ENCODE data around the gene GALNT12.

The GALNT12 gene

GRCh38 chr9:98867429-98868168, 60.1 kb downstream of the GALNT12 start:
- Histone ChIP-seq H3K9ac (ENCODE audit: low read depth, low read length) (no peak overlapping the region), H3K36me3 (ENCODE audit: insufficient read depth, low read length) (no peaks in the 10 kb centered on the region), H3K4me1 (ENCODE audit: control insufficient read depth, insufficient read depth, low read length) (peaks cover 20% of the 10 kb centered on the region), H3K4me3 (ENCODE audit: low read length) (no peak overlapping the region), H3K4me2 (ENCODE audit: low read length) (no peak overlapping the region), H3K27me3 (ENCODE audit: control insufficient read depth, insufficient read depth, low read length) (peaks cover 51% of the 10 kb centered on the region), H3K9me3 (replicated peaks; ENCODE audit: low read length) (no peaks in the 10 kb centered on the region)

- Histone ChIP-seq H3K9ac (ENCODE audit: low read depth, low read length) (no peak overlapping the region), H3K36me3 (ENCODE audit: insufficient read depth, low read length) (no peaks in the 10 kb centered on the region), H3K4me2 (ENCODE audit: low read length) (no peak overlapping the region), H3K9me3 (replicated peaks; ENCODE audit: low read length) (no peaks in the 10 kb centered on the region), H3K4me1 (ENCODE audit: control insufficient read depth, insufficient read depth, low read length) (peaks cover 17% of the 10 kb centered on the region), H3K4me3 (ENCODE audit: low read length) (no peak overlapping the region), H3K27me3 (ENCODE audit: control insufficient read depth, insufficient read depth, low read length) (peaks cover 46% of the 10 kb centered on the region)
These were observed 61.7 kb downstream of the GALNT12 start for GRCh38 chr9:98869078-98869745.

GRCh38 chr9:98869866-98870265, 62.4 kb downstream of the GALNT12 start:
- Histone ChIP-seq H3K4me1 (ENCODE audit: control insufficient read depth, insufficient read depth, low read length) (peaks cover 19% of the 10 kb centered on the region), H3K36me3 (ENCODE audit: insufficient read depth, low read length) (no peaks in the 10 kb centered on the region), H3K9ac (ENCODE audit: low read depth, low read length) (no peak overlapping the region), H3K4me3 (ENCODE audit: low read length) (no peak overlapping the region), H3K4me2 (ENCODE audit: low read length) (no peak overlapping the region), H3K9me3 (replicated peaks; ENCODE audit: low read length) (no peaks in the 10 kb centered on the region), H3K27me3 (ENCODE audit: control insufficient read depth, insufficient read depth, low read length) (peaks cover 39% of the 10 kb centered on the region)

GRCh38 chr9:98870782-98871557, 63.5 kb downstream of the GALNT12 start:
- H3K36me3 ChIP-seq (ENCODE audit: insufficient read depth, low read length), result no peaks in the 10 kb centered on the region
- H3K4me3 ChIP-seq (ENCODE audit: low read length), result no peak overlapping the region
- no peak overlapping the region for H3K4me2 ChIP-seq (ENCODE audit: low read length)
- peaks cover 30% of the 10 kb centered on the region for H3K27me3 ChIP-seq (ENCODE audit: control insufficient read depth, insufficient read depth, low read length)
- no peak overlapping the region for H3K9ac ChIP-seq (ENCODE audit: low read depth, low read length)
- H3K4me1 ChIP-seq (ENCODE audit: control insufficient read depth, insufficient read depth, low read length), result peaks cover 19% of the 10 kb centered on the region
- no peaks in the 10 kb centered on the region for H3K9me3 ChIP-seq (replicated peaks; ENCODE audit: low read length)

- no peaks in the 10 kb centered on the region for H3K9me3 ChIP-seq (replicated peaks; ENCODE audit: low read length)
- H3K4me3 ChIP-seq (ENCODE audit: low read length), result no peak overlapping the region
- no peak overlapping the region for H3K9ac ChIP-seq (ENCODE audit: low read depth, low read length)
- peaks cover 25% of the 10 kb centered on the region for H3K27me3 ChIP-seq (ENCODE audit: control insufficient read depth, insufficient read depth, low read length)
- H3K4me1 ChIP-seq (ENCODE audit: control insufficient read depth, insufficient read depth, low read length), result peaks cover 17% of the 10 kb centered on the region
- H3K36me3 ChIP-seq (ENCODE audit: insufficient read depth, low read length), result no peaks in the 10 kb centered on the region
- no peak overlapping the region for H3K4me2 ChIP-seq (ENCODE audit: low read length)
These were observed 64.1 kb downstream of the GALNT12 start for GRCh38 chr9:98871558-98872065.

GRCh38 chr9:98873526-98873925, 66.1 kb downstream of the GALNT12 start:
- no peaks in the 10 kb centered on the region for H3K36me3 ChIP-seq (ENCODE audit: insufficient read depth, low read length)
- no peaks in the 10 kb centered on the region for H3K9me3 ChIP-seq (replicated peaks; ENCODE audit: low read length)
- H3K27me3 ChIP-seq (ENCODE audit: control insufficient read depth, insufficient read depth, low read length), result peaks cover 35% of the 10 kb centered on the region
- no peak overlapping the region for H3K4me3 ChIP-seq (ENCODE audit: low read length)
- no peak overlapping the region for H3K9ac ChIP-seq (ENCODE audit: low read depth, low read length)
- peaks cover 3% of the 10 kb centered on the region for H3K4me1 ChIP-seq (ENCODE audit: control insufficient read depth, insufficient read depth, low read length)
- no peak overlapping the region for H3K4me2 ChIP-seq (ENCODE audit: low read length)

GRCh38 chr9:98873951-98874371, 66.5 kb downstream of the GALNT12 start:
- H3K9ac ChIP-seq (ENCODE audit: low read depth, low read length), result no peak overlapping the region
- H3K4me2 ChIP-seq (ENCODE audit: low read length), result no peak overlapping the region
- no peak overlapping the region for H3K4me3 ChIP-seq (ENCODE audit: low read length)
- H3K36me3 ChIP-seq (ENCODE audit: insufficient read depth, low read length), result no peaks in the 10 kb centered on the region
- H3K27me3 ChIP-seq (ENCODE audit: control insufficient read depth, insufficient read depth, low read length), result peaks cover 38% of the 10 kb centered on the region
- H3K4me1 ChIP-seq (ENCODE audit: control insufficient read depth, insufficient read depth, low read length), result peaks cover 3% of the 10 kb centered on the region
- H3K9me3 ChIP-seq (replicated peaks; ENCODE audit: low read length), result no peaks in the 10 kb centered on the region

- peaks cover 3% of the 10 kb centered on the region for H3K4me1 ChIP-seq (ENCODE audit: control insufficient read depth, insufficient read depth, low read length)
- no peak overlapping the region for H3K4me3 ChIP-seq (ENCODE audit: low read length)
- no peak overlapping the region for H3K4me2 ChIP-seq (ENCODE audit: low read length)
- no peak overlapping the region for H3K9ac ChIP-seq (ENCODE audit: low read depth, low read length)
- no peaks in the 10 kb centered on the region for H3K9me3 ChIP-seq (replicated peaks; ENCODE audit: low read length)
- H3K36me3 ChIP-seq (ENCODE audit: insufficient read depth, low read length), result no peaks in the 10 kb centered on the region
- peaks cover 47% of the 10 kb centered on the region for H3K27me3 ChIP-seq (ENCODE audit: control insufficient read depth, insufficient read depth, low read length)
These were observed 67.3 kb downstream of the GALNT12 start for GRCh38 chr9:98874721-98875255.

- Histone ChIP-seq H3K27me3 (ENCODE audit: control insufficient read depth, insufficient read depth, low read length) (peaks cover 51% of the 10 kb centered on the region), H3K4me2 (ENCODE audit: low read length) (no peak overlapping the region), H3K4me3 (ENCODE audit: low read length) (no peak overlapping the region), H3K9me3 (replicated peaks; ENCODE audit: low read length) (no peaks in the 10 kb centered on the region), H3K36me3 (ENCODE audit: insufficient read depth, low read length) (no peaks in the 10 kb centered on the region), H3K9ac (ENCODE audit: low read depth, low read length) (no peak overlapping the region), H3K4me1 (ENCODE audit: control insufficient read depth, insufficient read depth, low read length) (peaks cover 3% of the 10 kb centered on the region)
These were observed 68.1 kb downstream of the GALNT12 start for GRCh38 chr9:98875536-98875935.

- H3K9me3 ChIP-seq (replicated peaks; ENCODE audit: low read length), result no peaks in the 10 kb centered on the region
- H3K27me3 ChIP-seq (ENCODE audit: control insufficient read depth, insufficient read depth, low read length), result peaks cover 43% of the 10 kb centered on the region
- no peak overlapping the region for H3K4me3 ChIP-seq (ENCODE audit: low read length)
- H3K36me3 ChIP-seq (ENCODE audit: insufficient read depth, low read length), result no peaks in the 10 kb centered on the region
- H3K4me2 ChIP-seq (ENCODE audit: low read length), result no peak overlapping the region
- H3K4me1 ChIP-seq (ENCODE audit: control insufficient read depth, insufficient read depth, low read length), result peaks cover 8% of the 10 kb centered on the region
- H3K9ac ChIP-seq (ENCODE audit: low read depth, low read length), result no peak overlapping the region
These were observed 69.8 kb downstream of the GALNT12 start for GRCh38 chr9:98877311-98877710.

Data from skeletal muscle satellite cell (primary cell).